ENCODE data around the gene LCN9. TPM values are rescaled to one million over a fixed set of nuclear protein-coding genes. Genes with fewer than 3 reads are reported as not detected.

LCN9 gene
- total and polyA plus RNA-seq, 7 donors = not detected

- DNase-seq = no peak
- H3K4me1 ChIP-seq = peaks cover 0 to 17% (median 12%) of the 10 kb centered on the region in 4 donors
- WGBS, 2 donors = 14 to 15% methylated on average over 66 of the region's 66 CpGs
- peak in 2 of 4 experiments; percentile 51 to 94 for TF ChIP-seq CTCF (IDR thresholded peaks at IDR 0.05)
- TF ChIP-seq POLR2AphosphoS5 (IDR thresholded peaks at IDR 0.05) = no peak
- H3K27ac ChIP-seq = no peak within 1 kb of the TSS
- intact Hi-C loops (cut with DNase I) = no loop called here
- H3K27me3 ChIP-seq = peaks cover 19 to 63% (median 63%) of the 10 kb centered on the region in 3 donors
- H3K36me3 ChIP-seq = no peaks in the 10 kb centered on the region
- peak within 1 kb of the TSS in 1 of 4 donors; percentile 19 for H3K4me3 ChIP-seq
- no peaks in the 10 kb centered on the region for H3K9me3 ChIP-seq
Observed at GRCh38 chr9:135701959-135702721, 39.0 kb downstream of the LCN9 start, which contains the start of gene KCNT1. TSS of gene KCNT1 (plus strand) at chr9:135702185. CDS start at chr9:135702259, 74 bp downstream.

- Histone ChIP-seq H3K36me3 (no peaks in the 10 kb centered on the region), H3K27me3 (peaks cover 19 to 67% (median 67%) of the 10 kb centered on the region in 3 donors), H3K4me3 (no peak overlapping the region), H3K4me1 (peaks cover 0 to 17% (median 12%) of the 10 kb centered on the region in 4 donors), H3K27ac (no peak overlapping the region), H3K9me3 (no peaks in the 10 kb centered on the region)
- no peak for TF ChIP-seq EP300 (IDR thresholded peaks at IDR 0.05)
- no peak for TF ChIP-seq POLR2AphosphoS5 (IDR thresholded peaks at IDR 0.05)
- no peak for TF ChIP-seq POLR2A (IDR thresholded peaks at IDR 0.05)
- no peak for TF ChIP-seq CTCF (IDR thresholded peaks at IDR 0.05)
- no peak for DNase-seq
- intact Hi-C loops (cut with DNase I) = no loop called here
- WGBS, 2 donors = 18 to 36% methylated on average over 14 of the region's 14 CpGs
Observed at GRCh38 chr9:135703726-135704125, 40.6 kb downstream of the LCN9 start.

- DNase-seq = no peak
- Histone ChIP-seq H3K9me3 (no peaks in the 10 kb centered on the region), H3K27me3 (peaks cover 19 to 67% (median 67%) of the 10 kb centered on the region in 3 donors), H3K4me1 (peaks cover 0 to 17% (median 12%) of the 10 kb centered on the region in 4 donors), H3K4me3 (no peak overlapping the region), H3K36me3 (no peaks in the 10 kb centered on the region), H3K27ac (no peak overlapping the region)
- WGBS, 2 donors = 72 to 73% methylated on average over 5 of the region's 5 CpGs
- intact Hi-C loops (cut with DNase I) = no loop called here
- TF ChIP-seq EP300 (IDR thresholded peaks at IDR 0.05) (no peak), POLR2A (IDR thresholded peaks at IDR 0.05) (no peak), CTCF (IDR thresholded peaks at IDR 0.05) (no peak), POLR2AphosphoS5 (IDR thresholded peaks at IDR 0.05) (no peak)
Observed at GRCh38 chr9:135704483-135704882, 41.4 kb downstream of the LCN9 start.

- intact Hi-C loops (cut with DNase I) = no loop called here
- Histone ChIP-seq H3K4me1 (peaks cover 0 to 17% (median 12%) of the 10 kb centered on the region in 4 donors), H3K27ac (no peak overlapping the region), H3K9me3 (no peaks in the 10 kb centered on the region), H3K4me3 (no peak overlapping the region), H3K27me3 (peaks cover 19 to 67% (median 67%) of the 10 kb centered on the region in 3 donors), H3K36me3 (no peaks in the 10 kb centered on the region)
- TF ChIP-seq POLR2AphosphoS5 (IDR thresholded peaks at IDR 0.05) (no peak), EP300 (IDR thresholded peaks at IDR 0.05) (no peak), POLR2A (IDR thresholded peaks at IDR 0.05) (no peak), CTCF (IDR thresholded peaks at IDR 0.05) (no peak)
- no peak for DNase-seq
- WGBS, 2 donors = 45 to 74% methylated on average over 14 of the region's 14 CpGs
Observed at GRCh38 chr9:135705376-135705775, 42.3 kb downstream of the LCN9 start.
